MM.1S (cell line): ENCODE measurements around the gene DNAJB1.

Source experiments
- EZH2phosphoT487 ChIP-seq: fragments of 300-600 bp; sonication (generic); IDR thresholded peaks from 2 replicates; pipeline ENCODE4 v1.6.1; 2018; ENCODE audit warnings: antibody characterized with exemption, low read length
- TF ChIP-seq, protein P1 (sequence below): fragments of 300-600 bp; sonication (generic); IDR thresholded peaks from 2 replicates; pipeline ENCODE4 v1.5.1; 2016; ENCODE audit warnings: antibody characterized with exemption, low read length, mixed read lengths

DNA sequence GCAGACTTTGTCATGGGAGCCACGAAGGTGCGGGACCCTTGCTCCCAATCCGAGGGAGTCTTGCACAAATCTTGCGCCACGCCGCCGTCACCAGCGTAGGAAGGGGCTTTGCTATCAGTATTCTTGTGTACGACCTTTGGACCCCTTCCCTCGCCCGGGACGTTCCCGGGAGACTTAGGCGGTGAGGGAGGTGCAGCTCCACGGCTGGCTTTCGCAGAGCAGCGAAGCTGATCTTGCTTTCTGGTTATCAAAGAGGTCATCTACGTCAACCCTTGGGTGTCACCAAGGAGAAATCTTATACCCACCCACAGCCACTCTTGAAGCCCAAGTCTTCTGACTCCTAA is 11.8 kb upstream of the DNAJB1 start:
- TF ChIP-seq, protein P1, sequence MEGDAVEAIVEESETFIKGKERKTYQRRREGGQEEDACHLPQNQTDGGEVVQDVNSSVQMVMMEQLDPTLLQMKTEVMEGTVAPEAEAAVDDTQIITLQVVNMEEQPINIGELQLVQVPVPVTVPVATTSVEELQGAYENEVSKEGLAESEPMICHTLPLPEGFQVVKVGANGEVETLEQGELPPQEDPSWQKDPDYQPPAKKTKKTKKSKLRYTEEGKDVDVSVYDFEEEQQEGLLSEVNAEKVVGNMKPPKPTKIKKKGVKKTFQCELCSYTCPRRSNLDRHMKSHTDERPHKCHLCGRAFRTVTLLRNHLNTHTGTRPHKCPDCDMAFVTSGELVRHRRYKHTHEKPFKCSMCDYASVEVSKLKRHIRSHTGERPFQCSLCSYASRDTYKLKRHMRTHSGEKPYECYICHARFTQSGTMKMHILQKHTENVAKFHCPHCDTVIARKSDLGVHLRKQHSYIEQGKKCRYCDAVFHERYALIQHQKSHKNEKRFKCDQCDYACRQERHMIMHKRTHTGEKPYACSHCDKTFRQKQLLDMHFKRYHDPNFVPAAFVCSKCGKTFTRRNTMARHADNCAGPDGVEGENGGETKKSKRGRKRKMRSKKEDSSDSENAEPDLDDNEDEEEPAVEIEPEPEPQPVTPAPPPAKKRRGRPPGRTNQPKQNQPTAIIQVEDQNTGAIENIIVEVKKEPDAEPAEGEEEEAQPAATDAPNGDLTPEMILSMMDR, result no peak
- TF ChIP-seq EZH2phosphoT487, result no peak
